Measurements from ENCODE around the gene KCNC3. TPM values are rescaled to one million over a fixed set of nuclear protein-coding genes. Genes with fewer than 3 reads are reported as not detected.

The KCNC3 gene
- total RNA-seq, 4 donors from 2014 or later: 0.27 to 0.64 (median 0.49) TPM

GRCh38 chr19:50309396-50310125, 19.6 kb downstream of the KCNC3 start:
- Histone ChIP-seq H3K27ac (no peak overlapping the region), H3K4me1 (no peaks in the 10 kb centered on the region), H3K27me3 (peaks cover 39% of the 10 kb centered on the region), H3K4me3 (no peak overlapping the region), H3K9me3 (no peaks in the 10 kb centered on the region), H3K36me3 (peaks cover 0 to 3% (median 0%) of the 10 kb centered on the region in 4 donors)
- TF ChIP-seq POLR2AphosphoS5 (IDR thresholded peaks at IDR 0.05) (no peak), POLR2A (IDR thresholded peaks at IDR 0.05) (no peak), EP300 (IDR thresholded peaks at IDR 0.05; ENCODE audit: low read depth) (no peak)
- TF ChIP-seq, protein P1, sequence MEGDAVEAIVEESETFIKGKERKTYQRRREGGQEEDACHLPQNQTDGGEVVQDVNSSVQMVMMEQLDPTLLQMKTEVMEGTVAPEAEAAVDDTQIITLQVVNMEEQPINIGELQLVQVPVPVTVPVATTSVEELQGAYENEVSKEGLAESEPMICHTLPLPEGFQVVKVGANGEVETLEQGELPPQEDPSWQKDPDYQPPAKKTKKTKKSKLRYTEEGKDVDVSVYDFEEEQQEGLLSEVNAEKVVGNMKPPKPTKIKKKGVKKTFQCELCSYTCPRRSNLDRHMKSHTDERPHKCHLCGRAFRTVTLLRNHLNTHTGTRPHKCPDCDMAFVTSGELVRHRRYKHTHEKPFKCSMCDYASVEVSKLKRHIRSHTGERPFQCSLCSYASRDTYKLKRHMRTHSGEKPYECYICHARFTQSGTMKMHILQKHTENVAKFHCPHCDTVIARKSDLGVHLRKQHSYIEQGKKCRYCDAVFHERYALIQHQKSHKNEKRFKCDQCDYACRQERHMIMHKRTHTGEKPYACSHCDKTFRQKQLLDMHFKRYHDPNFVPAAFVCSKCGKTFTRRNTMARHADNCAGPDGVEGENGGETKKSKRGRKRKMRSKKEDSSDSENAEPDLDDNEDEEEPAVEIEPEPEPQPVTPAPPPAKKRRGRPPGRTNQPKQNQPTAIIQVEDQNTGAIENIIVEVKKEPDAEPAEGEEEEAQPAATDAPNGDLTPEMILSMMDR (IDR thresholded peaks at IDR 0.05): no peak
- in situ Hi-C loops (cut with MboI; ENCODE audit: low pct_ligation_motif_present in 1 of 4, low pct_unique_long_range_greater_than_20kb in 1 of 4, low sequenced_read_pairs in 3 of 4): no loop called here
- WGBS, 2 donors (ENCODE audit: low coverage in 1 of 2): 62 to 73% methylated on average over 2 to 16 of the region's 16 CpGs
- intact Hi-C loops (cut with DNase I; ENCODE audit: low total_unique reads): no loop called here
- no peak for DNase-seq

GRCh38 chr19:50308991-50309390, 20.2 kb downstream of the KCNC3 start:
- Histone ChIP-seq H3K27me3 (peaks cover 33% of the 10 kb centered on the region), H3K27ac (no peak overlapping the region), H3K9me3 (no peaks in the 10 kb centered on the region), H3K36me3 (peaks cover 0 to 4% (median 0%) of the 10 kb centered on the region in 4 donors), H3K4me1 (no peaks in the 10 kb centered on the region), H3K4me3 (no peak overlapping the region)
- intact Hi-C loops (cut with DNase I; ENCODE audit: low total_unique reads): no loop called here
- TF ChIP-seq EP300 (IDR thresholded peaks at IDR 0.05; ENCODE audit: low read depth) (no peak), POLR2A (IDR thresholded peaks at IDR 0.05) (no peak), POLR2AphosphoS5 (IDR thresholded peaks at IDR 0.05) (no peak)
- TF ChIP-seq, protein P1 (IDR thresholded peaks at IDR 0.05): no peak
- in situ Hi-C loops (cut with MboI; ENCODE audit: low pct_ligation_motif_present in 1 of 4, low pct_unique_long_range_greater_than_20kb in 1 of 4, low sequenced_read_pairs in 3 of 4): no loop called here
- no peak for DNase-seq
- WGBS, 2 donors (ENCODE audit: low coverage in 1 of 2): 85 to 91% methylated on average over 11 to 21 of the region's 21 CpGs

DNA sequence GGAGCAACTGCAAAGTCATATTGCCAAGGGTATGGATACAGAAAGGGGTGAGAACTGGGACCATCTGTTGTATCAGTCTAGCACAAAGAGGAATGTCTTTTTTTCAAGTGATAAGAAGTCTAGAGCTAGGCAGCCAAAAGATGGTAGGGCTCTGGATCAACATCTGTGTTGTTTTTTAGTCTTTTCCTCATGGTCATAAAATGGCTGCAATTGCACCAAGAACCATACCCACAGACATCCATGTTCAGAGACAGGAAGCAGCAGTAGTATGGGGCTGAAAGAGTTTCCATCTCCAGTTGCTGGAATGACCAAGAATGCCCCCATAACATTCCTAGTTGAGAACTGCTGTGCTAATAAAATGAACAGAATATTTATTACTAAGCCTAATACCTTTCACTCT, 25.6 kb downstream of the KCNC3 start:
- intact Hi-C loops (cut with DNase I; ENCODE audit: low total_unique reads) (no loop called here), in situ Hi-C loops (cut with MboI; ENCODE audit: low pct_ligation_motif_present in 1 of 4, low pct_unique_long_range_greater_than_20kb in 1 of 4, low sequenced_read_pairs in 3 of 4) (no loop called here)
- no peaks in the 10 kb centered on the region for H3K4me1 ChIP-seq
- no peak for TF ChIP-seq POLR2A (IDR thresholded peaks at IDR 0.05)
- TF ChIP-seq POLR2AphosphoS5 (IDR thresholded peaks at IDR 0.05): no peak
- TF ChIP-seq, protein P1 (IDR thresholded peaks at IDR 0.05): no peak
- no peak for TF ChIP-seq EP300 (IDR thresholded peaks at IDR 0.05; ENCODE audit: low read depth)
- H3K36me3 ChIP-seq: peaks cover 0 to 15% (median 2%) of the 10 kb centered on the region in 4 donors
- H3K27ac ChIP-seq: no peak overlapping the region
- no peaks in the 10 kb centered on the region for H3K9me3 ChIP-seq
- no peaks in the 10 kb centered on the region for H3K27me3 ChIP-seq
- no peak for DNase-seq
- no peak overlapping the region for H3K4me3 ChIP-seq

- WGBS, 2 donors (ENCODE audit: low coverage in 1 of 2): 86% methylated on average over 10 of the region's 10 CpGs; no CpG with 5 or more reads in 1 of the 2 donors
- no peak overlapping the region for H3K27ac ChIP-seq
Observed at GRCh38 chr19:50301607-50301971, 27.6 kb downstream of the KCNC3 start.

More at GRCh38 chr19:50301607-50301971, 27.6 kb downstream of the KCNC3 start:
- peaks cover 0 to 15% (median 2%) of the 10 kb centered on the region in 4 donors for H3K36me3 ChIP-seq
- TF ChIP-seq, protein P1 (IDR thresholded peaks at IDR 0.05): no peak
- TF ChIP-seq POLR2A (IDR thresholded peaks at IDR 0.05) (no peak), POLR2AphosphoS5 (IDR thresholded peaks at IDR 0.05) (no peak), EP300 (IDR thresholded peaks at IDR 0.05; ENCODE audit: low read depth) (no peak)
- H3K27me3 ChIP-seq: no peaks in the 10 kb centered on the region
- H3K4me1 ChIP-seq: no peaks in the 10 kb centered on the region
- intact Hi-C loops (cut with DNase I; ENCODE audit: low total_unique reads): no loop called here
- no peak overlapping the region for H3K4me3 ChIP-seq
- H3K9me3 ChIP-seq: no peaks in the 10 kb centered on the region
- no peak for DNase-seq
- in situ Hi-C loops (cut with MboI; ENCODE audit: low pct_ligation_motif_present in 1 of 4, low pct_unique_long_range_greater_than_20kb in 1 of 4, low sequenced_read_pairs in 3 of 4): no loop called here

Data from transverse colon (tissue), 4 donors.